NCI-H1092 treated with DMSO at 0.1 percent for 48 hours (cell line): ENCODE measurements around the gene MEGF10.

Experiments
- DNase-seq: peaks from one replicate; lab custom pipeline; 2025; lab: John Stamatoyannopoulos, UW

Gene MEGF10

GRCh38 chr5:127411381-127411780, 120.8 kb downstream of the MEGF10 start:
- no peak for DNase-seq

DNA sequence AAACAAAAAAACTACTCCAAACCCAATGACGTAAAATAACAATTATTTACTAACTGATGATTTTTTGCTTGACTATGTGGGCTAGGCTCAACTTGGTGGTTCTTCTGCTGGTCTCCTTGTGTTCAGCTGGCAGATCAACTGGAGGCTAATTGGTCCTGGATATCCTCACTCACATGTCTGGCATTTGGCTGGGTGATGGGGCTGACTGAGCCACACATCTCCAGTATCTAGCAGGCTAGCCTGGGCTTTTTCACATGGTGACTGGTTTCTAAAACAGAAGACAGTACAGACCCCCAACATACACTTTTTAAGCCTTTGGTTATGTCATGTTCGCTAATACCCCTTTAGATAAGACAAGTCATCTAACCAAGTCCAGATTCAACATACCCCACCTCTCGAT, 122.1 kb downstream of the MEGF10 start:
- no peak for DNase-seq

DNA sequence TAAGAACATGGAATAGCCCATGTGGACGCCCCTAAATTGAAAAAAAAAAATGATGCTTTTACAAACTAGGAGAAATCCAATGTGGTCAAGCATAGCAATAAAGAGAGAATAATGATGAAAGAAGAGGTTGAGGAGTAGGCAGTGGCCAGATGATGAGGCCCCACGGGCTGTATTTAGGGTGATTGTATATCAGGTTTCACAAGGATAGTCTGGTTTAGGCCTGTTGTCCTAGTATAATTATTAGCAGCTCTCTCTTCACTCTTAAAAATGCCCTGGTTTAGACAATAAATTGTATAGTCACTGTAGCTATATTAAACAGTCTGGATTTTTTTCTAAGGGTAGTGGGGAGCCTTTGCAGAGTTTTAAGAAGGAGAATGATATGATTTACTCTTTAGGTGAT, 124.4 kb downstream of the MEGF10 start:
- DNase-seq = no peak

- DNase-seq = no peak
These were observed 126.3 kb downstream of the MEGF10 start for GRCh38 chr5:127416906-127417305.

- DNase-seq = peak; percentile 20
These were observed 126.9 kb downstream of the MEGF10 start for GRCh38 chr5:127417528-127417927.

DNA sequence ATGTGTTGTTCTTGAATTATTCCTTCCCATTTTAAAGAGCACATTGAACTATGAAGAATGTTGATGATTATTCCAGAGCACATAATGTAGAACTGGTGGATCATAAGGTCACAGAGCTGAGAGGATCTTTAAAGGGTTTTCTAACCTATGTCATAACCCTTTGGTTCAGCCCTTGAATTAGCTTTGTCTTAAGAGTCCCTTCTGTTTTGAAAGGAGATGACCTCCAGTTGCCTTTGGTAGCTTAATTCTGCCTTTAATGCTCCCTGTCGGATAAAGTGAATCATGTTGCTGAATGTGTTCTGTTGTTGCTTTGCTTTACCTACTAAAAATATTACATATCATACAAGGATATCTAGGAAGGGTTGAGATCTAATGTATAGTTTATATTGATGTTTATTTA, 127.8 kb downstream of the MEGF10 start:
- peak; percentile 4 for DNase-seq

DNA sequence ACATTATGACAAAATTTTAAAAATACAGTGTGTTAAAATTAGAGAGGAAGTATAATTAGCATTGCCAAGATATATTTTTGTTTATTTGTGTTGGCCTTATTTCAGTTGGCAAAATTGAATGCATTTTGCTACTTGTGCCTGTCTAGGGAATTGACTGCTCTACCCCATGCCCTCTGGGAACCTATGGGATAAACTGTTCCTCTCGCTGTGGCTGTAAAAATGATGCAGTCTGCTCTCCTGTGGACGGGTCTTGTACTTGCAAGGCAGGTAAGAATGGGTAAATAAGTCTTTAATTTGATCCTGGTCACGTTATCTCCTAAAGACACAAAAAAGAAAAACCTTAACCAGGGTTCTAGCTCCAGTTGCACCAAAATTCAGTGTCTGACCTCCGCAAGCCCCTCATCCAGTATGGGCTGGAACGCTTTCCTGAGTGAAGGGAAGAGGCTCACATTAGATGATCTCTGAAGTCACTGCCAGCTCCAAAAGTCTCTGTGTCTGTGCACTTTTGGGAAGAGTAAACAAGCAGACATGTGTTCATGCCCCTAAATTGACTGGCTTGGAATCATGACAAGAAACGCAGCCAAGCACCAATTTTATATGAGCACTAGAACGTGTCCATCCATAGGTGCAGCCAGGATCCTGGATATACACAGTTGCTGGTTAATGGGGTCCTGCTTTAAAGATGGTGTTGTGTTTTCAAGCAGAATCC, 128.5 kb downstream of the MEGF10 start:
- peak; percentile 85 for DNase-seq

- no peak for DNase-seq
These were observed 129.2 kb downstream of the MEGF10 start for GRCh38 chr5:127419683-127420257.

DNA sequence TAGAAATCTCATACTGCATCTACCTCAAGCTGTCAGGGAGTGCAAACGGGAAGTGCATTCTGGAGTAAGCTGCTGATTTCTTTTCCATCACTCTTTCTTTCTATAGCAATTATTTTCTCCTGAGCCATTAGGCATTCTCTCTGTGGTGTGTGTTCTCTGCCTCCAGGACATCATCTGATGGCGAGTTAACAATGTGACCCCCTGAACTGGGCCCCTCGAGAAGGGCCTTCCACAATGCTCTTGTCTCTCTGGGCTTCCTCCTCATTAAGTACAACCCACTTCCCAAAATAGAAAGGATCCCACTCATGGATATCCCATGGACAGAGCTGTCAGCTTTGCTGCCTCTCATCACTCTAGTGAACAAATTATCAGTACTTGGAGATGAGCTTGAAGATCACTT, 130.2 kb downstream of the MEGF10 start:
- no peak for DNase-seq

DNA sequence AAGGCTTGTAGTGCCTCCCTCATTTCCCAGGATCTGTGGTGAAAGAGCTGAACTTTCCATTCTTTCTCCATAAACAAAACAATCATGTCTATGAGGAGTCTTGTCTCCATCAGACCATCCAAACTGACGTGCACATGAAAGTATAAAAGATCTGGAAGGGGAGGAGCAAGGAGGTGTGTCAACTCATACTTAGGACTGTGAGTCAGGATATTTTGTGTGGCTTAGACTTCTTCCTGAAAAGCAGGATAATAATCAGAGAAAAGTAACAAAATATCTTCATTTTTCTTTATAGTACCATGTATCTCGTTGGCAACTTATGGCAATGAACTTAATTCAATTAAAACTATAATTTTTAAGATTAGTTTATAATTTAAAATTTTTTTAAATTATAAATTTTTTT, 130.9 kb downstream of the MEGF10 start:
- no peak for DNase-seq

DNA sequence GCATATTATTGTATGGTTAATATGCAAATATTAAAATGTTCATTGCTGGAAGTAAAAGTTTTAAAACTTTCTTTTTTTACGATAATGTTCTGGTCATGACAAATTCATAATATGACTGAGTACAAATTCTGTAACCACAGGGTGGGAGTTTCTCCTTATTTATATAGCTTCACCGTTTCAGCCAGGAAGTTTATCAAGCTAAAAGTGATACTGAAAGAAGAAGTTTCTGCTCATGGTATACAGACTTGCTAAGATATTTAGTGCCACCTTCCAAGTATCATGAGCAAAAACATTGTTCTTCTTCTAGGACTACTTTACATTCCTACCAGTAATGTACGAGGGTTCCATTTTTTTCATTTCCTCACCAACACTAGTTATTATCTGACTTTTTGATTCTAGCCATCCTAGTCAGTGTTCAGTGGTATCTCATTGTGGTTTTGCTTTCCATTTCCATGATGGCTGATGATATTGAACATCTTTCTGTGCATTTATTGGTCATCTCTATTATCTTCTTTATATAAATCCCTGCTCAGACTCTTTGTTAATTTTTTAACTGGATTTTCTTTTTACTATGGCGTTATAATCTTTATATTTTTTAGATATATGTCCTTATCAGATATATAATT, 132.7 kb downstream of the MEGF10 start:
- DNase-seq = no peak

DNA sequence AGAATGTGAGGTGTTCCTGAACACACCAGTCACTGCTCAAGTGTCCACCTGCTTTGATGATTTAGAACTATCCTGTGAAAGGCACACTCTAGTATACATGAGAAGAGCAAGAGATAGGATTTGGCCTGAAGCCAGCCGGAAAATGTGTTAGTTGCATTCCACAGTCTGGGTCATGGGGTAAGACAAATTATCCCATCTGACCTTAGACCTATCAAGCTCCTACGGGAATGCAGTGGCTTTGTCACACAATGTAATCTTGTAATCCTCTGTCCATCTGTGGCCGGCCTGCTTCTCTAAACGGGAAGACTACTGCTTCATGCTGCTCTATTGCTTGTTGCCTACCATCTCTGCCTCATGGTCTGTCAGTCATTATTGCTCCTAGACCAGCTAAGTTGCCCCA, 134.4 kb downstream of the MEGF10 start:
- DNase-seq = no peak

DNA sequence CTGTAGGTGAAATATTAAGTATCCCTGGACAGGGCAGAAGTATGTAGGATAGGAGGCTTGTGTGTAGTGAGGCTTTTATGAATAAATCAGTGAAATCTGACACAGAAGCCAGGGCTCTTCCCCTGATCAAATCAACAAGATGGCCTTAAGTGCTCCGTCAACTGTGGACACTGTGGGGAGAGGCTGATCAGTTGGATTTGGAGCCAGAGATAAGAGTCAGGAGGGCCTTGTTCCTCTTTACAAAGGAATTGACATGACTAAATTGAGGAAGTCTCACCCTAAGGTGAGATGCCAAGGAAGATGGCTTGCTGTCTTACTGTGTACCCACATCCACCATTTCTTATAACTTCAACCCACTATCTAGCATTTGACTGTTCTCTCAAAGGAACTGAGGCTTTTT, 135.3 kb downstream of the MEGF10 start:
- no peak for DNase-seq

- DNase-seq = no peak
These were observed 136.1 kb downstream of the MEGF10 start for GRCh38 chr5:127426661-127427060.

- no peak for DNase-seq
These were observed 137.7 kb downstream of the MEGF10 start for GRCh38 chr5:127428276-127428675.

DNA sequence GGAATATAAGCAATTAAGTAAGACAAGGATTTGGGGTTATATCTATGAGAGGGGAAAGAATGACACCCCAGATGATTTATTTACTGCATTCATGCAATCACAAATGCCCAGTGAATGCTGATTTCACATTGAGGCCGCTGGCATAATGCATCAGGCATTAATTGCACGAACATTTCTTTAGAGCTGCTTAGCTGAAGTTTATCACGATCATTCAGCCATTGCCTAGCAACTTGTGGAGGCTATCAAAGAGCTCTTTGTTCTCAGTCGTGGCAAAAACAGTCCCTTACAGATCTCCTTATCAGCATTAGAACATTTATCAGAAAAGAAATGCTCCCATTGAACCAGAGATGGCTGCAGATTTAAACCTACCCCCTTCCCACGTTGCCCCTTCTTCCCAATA, 138.2 kb downstream of the MEGF10 start:
- no peak for DNase-seq

DNA sequence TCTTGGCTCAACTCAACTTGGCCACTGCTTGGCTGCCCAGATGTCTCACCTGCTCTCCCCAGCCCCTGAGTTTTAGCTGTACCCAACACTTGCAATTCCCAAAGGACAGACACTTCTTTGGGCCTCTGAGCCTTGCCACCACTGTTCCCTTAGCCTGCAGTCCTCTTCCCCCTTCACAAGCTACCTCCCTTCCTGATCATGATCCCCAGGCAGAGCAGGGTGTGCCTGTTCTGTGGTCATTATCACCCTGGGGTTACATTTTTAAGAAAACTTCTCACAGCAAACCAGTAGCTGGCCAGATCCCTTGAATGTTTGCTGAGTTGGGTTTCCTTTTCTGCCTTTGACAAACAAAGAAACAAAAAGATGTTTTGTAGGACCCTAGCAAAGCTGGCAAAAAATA, 139.3 kb downstream of the MEGF10 start:
- DNase-seq = no peak

- DNase-seq = no peak
These were observed 140.0 kb downstream of the MEGF10 start for GRCh38 chr5:127430627-127431026.

- no peak for DNase-seq
These were observed 141.5 kb downstream of the MEGF10 start for GRCh38 chr5:127431977-127432585.

DNA sequence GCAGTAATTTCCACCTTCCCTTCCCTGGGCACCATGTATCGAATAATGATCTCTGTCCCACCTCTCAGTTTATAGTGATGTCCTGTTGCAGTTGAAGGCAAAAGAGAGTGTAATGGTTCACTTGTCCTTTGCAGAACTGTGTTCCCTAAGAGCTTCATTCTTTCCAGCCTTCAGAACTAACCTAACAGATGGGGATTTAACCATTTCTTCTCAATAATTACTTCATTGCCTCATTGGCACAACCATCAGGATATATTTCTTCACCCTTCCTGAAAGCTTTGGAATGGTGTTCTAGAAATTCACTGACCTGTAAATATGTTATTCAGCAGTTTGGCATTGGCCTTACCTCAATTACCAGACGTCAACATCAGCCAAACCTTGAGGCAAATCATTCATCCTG, 142.9 kb downstream of the MEGF10 start:
- DNase-seq = no peak

DNA sequence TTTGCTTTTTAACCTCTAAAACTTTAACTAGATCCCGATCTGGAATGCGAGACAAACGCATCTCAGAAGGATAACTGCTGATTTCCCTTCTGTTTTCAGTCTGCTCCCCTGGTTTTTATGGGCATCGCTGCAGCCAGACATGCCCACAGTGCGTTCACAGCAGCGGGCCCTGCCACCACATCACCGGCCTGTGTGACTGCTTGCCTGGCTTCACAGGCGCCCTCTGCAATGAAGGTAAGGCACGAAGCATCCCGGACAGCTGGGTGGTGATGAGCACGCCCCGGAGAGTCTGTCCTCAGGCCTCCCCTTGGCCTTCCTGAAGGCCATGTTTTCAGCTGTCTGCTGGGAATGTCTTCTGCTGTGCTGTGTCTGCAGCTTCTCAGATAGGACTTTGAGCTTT, 144.0 kb downstream of the MEGF10 start:
- DNase-seq = no peak

GRCh38 chr5:127435821-127436220, 145.2 kb downstream of the MEGF10 start:
- no peak for DNase-seq

GRCh38 chr5:127439644-127440043, 149.0 kb downstream of the MEGF10 start:
- no peak for DNase-seq
